ENCODE data around the gene GRM7.

The GRM7 gene

DNA sequence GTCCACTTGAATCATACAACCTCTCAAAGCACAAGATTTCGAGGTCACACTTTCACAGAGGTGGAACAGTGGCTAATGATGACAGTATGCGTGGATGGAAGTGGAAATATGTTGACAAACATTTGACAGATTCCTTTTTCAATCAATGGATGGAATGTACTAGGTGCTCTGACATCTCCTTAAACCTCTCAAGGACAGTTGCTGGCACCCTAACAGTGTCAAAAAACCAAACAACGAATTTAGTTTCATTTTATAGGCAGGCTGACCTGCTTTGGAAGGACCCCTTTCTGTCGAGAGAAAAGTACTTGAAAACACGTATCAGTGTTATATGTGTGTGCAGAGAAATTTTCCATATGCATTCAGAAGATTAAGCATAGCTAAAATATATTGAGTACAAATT, 861.0 kb downstream of the GRM7 start:
- no peak for TF ChIP-seq SIN3A (IDR thresholded peaks at IDR 0.05; ENCODE audit: borderline replicate concordance, insufficient read depth, low read length)

- TF ChIP-seq POLR2AphosphoS5 (IDR thresholded peaks at IDR 0.05; ENCODE audit: low read depth, low read length) = no peak
- TF ChIP-seq, protein P1, sequence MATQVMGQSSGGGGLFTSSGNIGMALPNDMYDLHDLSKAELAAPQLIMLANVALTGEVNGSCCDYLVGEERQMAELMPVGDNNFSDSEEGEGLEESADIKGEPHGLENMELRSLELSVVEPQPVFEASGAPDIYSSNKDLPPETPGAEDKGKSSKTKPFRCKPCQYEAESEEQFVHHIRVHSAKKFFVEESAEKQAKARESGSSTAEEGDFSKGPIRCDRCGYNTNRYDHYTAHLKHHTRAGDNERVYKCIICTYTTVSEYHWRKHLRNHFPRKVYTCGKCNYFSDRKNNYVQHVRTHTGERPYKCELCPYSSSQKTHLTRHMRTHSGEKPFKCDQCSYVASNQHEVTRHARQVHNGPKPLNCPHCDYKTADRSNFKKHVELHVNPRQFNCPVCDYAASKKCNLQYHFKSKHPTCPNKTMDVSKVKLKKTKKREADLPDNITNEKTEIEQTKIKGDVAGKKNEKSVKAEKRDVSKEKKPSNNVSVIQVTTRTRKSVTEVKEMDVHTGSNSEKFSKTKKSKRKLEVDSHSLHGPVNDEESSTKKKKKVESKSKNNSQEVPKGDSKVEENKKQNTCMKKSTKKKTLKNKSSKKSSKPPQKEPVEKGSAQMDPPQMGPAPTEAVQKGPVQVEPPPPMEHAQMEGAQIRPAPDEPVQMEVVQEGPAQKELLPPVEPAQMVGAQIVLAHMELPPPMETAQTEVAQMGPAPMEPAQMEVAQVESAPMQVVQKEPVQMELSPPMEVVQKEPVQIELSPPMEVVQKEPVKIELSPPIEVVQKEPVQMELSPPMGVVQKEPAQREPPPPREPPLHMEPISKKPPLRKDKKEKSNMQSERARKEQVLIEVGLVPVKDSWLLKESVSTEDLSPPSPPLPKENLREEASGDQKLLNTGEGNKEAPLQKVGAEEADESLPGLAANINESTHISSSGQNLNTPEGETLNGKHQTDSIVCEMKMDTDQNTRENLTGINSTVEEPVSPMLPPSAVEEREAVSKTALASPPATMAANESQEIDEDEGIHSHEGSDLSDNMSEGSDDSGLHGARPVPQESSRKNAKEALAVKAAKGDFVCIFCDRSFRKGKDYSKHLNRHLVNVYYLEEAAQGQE (IDR thresholded peaks at IDR 0.05; ENCODE audit: insufficient read depth in 1 of 2, low read depth in 2 of 2, low read length in 2 of 2) = peak in 1 of 2 experiments; percentile 74; a peak in 2 of 4 replicates
Observed at GRCh38 chr3:7728566-7729519, 867.9 kb downstream of the GRM7 start.

DNA sequence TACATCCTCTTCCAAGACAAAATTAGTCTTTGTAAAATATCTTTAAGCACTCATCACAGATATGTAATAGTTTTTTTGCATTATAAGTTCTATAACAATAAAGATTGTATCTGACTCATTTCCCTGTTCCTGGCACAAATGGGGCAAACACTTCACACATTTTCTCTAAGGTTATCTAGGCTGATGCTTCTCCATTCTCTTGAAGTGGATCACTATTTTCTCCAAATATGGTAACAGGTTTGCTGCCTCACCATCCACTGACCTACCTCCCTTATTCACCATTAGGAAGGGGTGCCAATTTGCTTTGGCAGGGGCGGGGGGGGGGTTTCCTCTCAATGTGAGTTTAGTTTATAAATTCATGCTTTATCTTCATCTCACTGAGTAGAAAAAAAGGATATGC, 873.0 kb downstream of the GRM7 start:
- no peak for TF ChIP-seq TAF1 (IDR thresholded peaks at IDR 0.05; ENCODE audit: borderline replicate concordance, insufficient read depth, low read length)
- TF ChIP-seq POLR2AphosphoS5 (IDR thresholded peaks at IDR 0.05; ENCODE audit: low read depth, low read length) = no peak
- TF ChIP-seq FOXP2 (optimal IDR thresholded peaks at IDR 0.05; ENCODE audit: borderline replicate concordance, extremely low read depth, extremely low read length, insufficient read depth) = no peak
- TF ChIP-seq, protein P1 (IDR thresholded peaks at IDR 0.05; ENCODE audit: insufficient read depth in 1 of 2, low read depth in 2 of 2, low read length in 2 of 2) = no peak

GRCh38 chr3:7734456-7734855, 873.5 kb downstream of the GRM7 start:
- TF ChIP-seq SIN3A (IDR thresholded peaks at IDR 0.05; ENCODE audit: borderline replicate concordance, insufficient read depth, low read length) = no peak
- TF ChIP-seq POLR2AphosphoS5 (IDR thresholded peaks at IDR 0.05; ENCODE audit: low read depth, low read length) = no peak
- TF ChIP-seq TAF1 (IDR thresholded peaks at IDR 0.05; ENCODE audit: borderline replicate concordance, insufficient read depth, low read length) = no peak
- TF ChIP-seq, protein P1 (IDR thresholded peaks at IDR 0.05; ENCODE audit: insufficient read depth in 1 of 2, low read depth in 2 of 2, low read length in 2 of 2) = no peak
- TF ChIP-seq FOXP2 (optimal IDR thresholded peaks at IDR 0.05; ENCODE audit: borderline replicate concordance, extremely low read depth, extremely low read length, insufficient read depth) = no peak

DNA sequence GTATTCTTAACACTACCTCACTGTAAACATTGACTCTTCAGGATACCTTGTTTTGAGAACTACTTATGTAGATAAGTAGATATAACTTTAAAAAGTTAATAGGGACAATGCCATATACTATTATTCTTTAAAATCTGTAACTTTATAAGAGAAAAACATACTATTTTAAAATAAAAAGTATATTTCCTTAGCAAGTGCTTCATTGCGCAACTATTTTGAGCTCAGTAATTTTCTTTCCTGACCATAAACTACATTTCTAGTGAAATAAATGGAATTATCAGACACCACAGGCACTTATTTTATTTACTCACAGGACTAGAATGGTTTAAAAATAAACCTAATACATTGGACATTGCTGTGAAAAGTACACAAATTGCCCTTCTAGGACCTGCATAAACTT, 876.3 kb downstream of the GRM7 start:
- TF ChIP-seq SIN3A (IDR thresholded peaks at IDR 0.05; ENCODE audit: borderline replicate concordance, insufficient read depth, low read length) = no peak
- no peak for TF ChIP-seq TAF1 (IDR thresholded peaks at IDR 0.05; ENCODE audit: borderline replicate concordance, insufficient read depth, low read length)
- TF ChIP-seq POLR2AphosphoS5 (IDR thresholded peaks at IDR 0.05; ENCODE audit: low read depth, low read length) = no peak
- TF ChIP-seq FOXP2 (optimal IDR thresholded peaks at IDR 0.05; ENCODE audit: borderline replicate concordance, extremely low read depth, extremely low read length, insufficient read depth) = no peak
- TF ChIP-seq, protein P1 (IDR thresholded peaks at IDR 0.05; ENCODE audit: insufficient read depth in 1 of 2, low read depth in 2 of 2, low read length in 2 of 2) = no peak

All from PFSK-1 (cell line).